Measurements from ENCODE around the gene MAFB.

Gene MAFB

DNA sequence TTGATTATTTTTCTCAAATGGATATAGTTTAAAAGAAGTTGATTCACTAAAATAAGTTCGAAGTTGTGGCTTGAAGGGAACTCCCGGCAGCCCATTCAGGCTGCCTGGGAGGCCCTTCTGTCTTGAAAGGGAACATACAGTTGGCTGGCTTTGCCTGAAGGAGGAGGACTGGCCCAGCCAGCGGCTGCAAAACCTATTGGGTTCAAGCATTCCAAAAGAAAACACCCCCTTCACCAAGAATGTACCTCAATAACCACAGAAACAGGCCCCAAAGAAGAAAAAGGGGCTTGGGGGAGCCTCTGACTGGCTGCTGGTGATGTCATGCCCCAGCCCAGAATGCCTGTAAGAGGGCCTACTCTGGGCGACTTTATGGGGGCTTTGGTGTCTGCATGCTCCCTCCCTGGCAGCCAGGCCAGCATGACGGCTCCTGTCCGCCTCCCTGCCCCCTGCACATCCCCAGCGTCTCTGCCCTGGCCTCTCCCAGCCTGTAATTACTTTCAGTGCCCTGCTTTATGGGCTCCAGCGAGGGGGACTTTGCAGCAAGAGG lies 36.5 kb downstream of the MAFB start:
- no peak for DNase-seq

DNA sequence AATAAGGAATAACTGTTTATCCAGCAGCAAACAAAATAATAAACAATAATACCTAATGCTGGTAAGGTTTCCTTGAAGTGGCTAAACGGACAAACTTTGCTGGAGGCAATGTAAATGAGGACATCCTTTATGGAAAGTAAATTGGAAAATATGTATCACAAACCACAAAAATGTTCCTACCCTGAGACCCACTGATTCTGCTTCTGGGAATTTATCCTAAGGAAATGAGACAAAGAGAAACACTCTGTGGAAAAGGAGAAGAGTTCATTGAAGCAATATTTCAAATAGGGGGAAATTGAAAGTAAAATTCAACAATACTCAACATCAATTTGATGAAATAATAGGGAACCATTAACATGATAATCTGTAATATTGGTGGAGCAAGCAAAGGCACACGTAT lies 37.9 kb downstream of the MAFB start:
- no peak for DNase-seq

DNA sequence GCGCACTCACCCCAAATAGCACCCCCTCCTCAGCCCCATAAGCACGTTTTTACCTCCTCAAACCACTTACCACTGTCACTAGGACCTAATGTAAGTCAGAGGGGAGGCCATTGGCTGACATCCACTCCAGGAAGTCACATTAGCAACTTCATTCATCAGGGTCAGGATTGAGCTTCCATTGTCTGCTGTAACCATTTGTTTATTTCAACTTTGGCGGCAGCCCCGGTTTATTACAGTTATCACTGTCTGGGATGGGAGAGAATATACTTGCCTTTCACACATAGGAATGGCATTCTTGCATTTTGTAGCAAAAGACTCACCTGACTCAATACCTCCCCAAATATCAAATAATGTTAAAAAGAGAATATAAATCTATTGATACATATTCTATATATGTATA lies 38.3 kb downstream of the MAFB start:
- no peak for DNase-seq

DNA sequence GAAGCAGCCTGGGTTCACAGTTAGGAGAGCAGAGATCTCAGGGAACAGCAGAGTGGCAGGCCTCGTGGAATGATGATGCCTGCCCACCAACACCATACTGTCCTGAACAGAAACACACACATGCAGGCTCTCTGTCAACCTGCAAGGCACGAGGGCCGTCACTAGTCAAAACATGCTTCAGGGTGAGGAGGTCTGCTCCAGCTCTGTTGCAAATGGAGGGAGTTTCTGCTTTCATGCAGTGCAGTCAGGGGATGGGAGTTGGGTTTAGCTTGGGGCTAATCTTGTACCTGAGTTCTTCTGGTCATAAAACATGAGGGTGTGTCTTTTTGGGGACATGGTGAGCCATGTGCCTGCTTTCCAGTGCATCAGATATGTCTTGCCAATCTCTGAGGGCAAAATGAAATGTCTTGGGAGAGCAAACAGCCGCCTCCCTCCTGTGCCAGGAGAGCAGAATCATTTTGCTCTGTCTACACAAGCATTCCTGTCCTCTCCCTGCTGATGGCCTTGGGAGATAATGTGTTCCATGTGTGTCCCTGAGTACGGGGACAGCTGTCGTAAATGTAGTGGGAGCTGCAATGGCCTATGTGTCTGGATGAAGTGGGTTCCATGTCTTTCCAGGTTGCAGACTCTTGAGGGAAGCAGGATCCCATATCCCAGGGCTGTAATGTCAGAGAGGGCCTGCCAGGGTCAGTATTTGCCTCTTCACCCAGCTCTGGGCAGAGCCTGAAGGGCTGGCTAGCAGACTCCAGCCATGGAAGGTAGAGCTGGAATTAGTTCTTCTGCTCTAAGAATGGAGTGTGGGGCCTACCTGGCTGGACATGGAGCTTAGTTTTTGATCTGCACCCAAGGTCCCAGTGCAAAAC lies 40.6 kb downstream of the MAFB start:
- no peak for DNase-seq

DNA sequence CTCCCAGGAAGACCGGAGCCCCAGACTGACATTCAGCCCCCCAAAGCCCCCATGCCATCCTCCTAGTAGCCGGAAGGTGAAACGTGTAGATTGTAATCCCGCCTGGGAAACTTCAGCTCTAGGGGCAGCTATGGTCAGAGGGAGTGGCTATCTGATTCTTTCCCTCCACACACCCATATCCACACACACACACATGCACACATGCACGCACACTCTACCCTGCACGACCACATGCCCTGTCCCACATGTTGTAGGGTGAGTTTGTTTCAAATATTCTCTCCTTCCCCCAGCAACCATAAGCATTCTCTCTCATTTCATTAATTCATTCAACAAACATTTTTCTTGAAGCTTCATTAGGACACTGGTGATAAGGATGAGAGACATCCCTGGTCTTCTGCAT lies 42.2 kb downstream of the MAFB start:
- DNase-seq: no peak

DNA sequence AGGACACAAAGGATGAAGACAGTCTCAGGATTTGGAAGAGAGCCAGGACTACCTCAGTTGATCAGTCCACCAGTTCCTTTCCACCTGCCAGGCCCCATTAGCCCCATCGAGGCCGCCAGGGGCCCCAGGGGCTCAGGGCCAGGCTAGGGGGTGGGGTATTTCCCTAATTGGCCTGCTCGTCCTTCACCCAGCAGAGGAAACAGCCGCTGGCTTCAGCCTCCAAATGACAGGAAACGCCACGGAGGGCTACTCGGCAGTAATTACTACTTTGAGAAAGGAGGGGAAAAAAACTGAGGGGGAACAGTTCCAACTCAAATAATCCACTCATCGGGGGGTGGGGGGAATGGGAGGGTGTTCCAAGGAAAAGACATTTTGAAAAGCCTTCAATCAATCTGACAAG lies 42.7 kb downstream of the MAFB start:
- DNase-seq: no peak

DNA sequence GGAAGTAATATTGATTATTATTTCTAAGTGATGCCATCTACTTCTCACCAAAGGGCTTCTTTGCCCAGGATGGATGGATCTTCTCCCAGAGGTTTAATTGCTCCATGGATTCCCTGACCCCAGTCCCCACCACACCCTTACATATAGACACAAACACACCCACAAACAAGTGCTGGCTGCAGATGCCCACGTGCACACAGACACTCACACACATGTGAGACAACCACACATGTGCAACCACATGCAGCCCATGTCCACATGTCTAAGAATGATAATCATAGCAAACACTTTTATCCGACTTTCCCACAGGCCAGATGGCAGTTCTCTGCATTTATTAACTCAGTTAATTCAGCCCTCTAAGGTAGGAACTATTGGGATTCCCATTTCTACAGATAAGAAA lies 44.2 kb downstream of the MAFB start:
- DNase-seq: no peak

DNA sequence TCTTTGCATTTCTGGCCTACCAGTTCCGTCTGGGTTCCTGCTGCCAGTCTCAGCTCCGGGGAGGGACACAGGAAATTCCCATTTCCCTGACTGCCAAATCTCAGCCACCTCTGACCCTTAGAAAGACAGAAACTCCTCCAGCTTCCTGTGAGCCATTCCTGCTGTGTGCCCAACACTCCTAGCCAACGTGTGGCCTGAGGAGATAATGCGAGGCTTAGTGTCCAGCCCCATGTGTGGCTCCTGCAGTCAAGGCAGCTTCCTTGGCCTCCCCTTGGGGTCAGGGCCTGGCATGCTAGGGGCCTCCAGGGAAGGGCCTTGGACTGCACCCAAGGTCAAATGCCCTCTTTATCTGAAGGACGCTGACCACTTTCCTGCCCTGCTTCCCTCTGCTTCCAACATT lies 45.1 kb downstream of the MAFB start:
- no peak for DNase-seq

DNA sequence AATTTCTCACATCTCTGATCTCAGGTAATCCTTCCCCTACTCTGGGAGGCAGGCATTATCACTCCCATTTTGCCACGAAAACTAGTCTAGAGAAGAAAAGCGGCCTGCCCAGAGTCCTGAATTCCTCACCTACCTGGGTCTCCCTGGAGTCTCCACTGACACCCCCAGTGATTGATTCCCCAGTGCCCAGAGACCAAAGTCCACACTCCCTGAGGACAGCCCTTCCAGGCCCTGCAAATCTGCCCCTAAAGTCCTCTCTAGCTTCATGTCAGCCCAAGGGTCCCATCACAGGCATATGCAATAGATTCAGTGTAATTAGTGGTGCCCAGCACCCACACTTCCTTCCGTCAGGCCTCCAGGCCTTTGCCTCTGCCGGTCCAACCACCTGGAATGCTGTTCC lies 47.2 kb downstream of the MAFB start:
- DNase-seq: no peak

DNA sequence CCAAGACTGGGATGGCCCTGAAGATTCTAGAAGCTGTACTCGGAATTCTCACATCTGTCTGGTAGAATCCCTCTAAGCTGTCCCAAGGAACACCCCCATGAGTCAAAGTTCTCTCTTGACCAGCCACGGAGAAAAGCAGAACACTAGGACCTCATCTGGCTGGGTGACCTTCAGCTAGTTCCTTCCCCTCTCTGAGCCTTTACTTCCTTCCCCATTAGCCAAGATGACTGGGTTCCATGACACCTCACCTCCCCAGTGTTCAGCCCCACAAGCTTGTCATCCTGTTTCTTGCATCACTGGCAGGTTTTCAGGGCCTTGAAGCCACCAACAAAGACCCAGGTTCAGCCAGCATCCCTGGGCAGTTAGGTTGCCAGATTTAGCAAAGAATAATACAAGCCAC lies 47.8 kb downstream of the MAFB start:
- no peak for DNase-seq

DNA sequence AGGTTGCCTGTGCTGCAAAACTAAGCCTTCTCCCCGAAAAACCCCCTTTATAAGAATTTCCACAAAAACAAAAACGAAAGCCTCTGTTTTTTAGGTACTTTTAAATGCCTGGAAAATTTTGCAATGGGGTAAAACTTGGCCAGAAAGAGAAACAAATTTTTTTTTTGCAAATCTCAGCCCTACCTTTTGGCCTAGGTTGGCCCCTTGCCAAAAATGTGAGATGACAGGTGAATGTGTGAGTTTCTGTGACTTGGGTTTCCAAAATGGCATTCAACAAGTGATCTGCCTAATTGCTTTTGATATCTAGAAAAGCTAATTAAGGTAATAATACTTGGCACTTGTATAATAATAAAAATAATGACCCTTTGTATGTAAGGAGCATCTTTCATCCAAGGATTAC lies 48.4 kb downstream of the MAFB start:
- no peak for DNase-seq

DNA sequence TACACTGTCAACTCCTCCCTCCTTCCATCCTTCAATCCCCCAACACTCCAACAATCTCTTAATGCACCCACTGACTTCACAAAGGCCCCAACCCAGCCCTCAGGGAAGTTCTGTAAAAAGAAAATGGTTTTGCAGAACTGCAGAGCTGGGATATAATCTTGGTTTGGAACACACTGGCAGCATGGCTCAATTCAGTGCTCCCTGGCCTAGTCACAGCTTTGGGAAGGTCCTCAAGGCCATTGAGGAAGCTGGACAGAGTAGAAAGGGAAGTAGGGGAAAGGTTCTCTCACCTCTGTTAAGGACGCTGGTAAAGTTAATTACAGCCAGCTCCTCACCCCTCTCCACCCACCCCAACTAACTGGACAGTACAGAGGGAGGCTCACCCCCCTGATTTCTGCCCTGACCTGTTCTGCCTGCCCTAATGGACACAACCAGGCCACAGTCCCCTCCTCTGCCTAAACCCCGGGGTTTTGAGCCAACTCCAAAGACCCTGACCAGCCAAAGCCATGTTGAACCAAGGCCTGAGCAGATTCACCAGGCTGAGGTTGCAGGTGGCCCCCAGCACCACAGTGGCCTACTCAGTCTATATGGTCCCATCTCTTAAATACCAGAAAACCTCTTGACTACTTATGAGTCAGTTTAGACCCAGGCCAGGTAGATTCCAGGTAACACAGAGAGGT lies 49.2 kb downstream of the MAFB start:
- no peak for DNase-seq

DNA sequence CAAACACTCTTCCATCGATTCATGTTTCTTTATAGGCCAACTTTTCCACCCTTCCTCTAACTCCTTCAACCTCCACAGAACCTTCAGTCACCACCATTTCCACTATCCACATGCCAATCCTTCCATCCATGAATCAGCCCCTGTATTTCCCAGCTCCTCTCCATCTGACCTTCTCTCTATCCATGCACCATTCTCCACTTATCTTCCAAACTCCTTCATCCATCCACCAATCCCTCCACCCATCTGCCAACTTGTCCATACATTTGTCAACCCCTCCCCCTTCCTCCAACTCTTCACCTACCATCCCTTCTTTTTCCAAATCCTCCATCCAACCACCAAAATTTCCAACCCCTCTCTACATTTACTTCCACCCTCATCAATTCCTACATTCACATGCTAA lies 49.9 kb downstream of the MAFB start:
- no peak for DNase-seq

DNA sequence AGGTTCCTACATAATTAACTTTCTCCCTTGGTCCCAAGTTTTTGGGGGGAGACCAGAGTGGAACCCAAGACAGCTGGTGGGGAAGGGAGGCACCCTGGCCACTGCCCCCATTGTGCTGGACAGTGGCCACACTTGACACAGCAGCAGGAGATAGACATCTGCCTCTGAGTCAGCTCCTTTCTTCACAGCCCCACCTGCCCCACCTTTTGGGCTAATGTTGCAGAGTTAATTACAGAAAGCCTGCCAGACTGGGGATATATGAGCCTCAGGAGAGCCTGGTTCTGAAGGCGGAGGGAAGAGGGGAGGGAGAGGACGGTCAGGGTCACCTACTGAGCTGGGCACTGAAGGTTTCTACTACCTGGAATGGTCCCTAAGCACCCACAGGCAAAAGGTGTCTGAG lies 50.6 kb downstream of the MAFB start:
- DNase-seq: no peak

DNA sequence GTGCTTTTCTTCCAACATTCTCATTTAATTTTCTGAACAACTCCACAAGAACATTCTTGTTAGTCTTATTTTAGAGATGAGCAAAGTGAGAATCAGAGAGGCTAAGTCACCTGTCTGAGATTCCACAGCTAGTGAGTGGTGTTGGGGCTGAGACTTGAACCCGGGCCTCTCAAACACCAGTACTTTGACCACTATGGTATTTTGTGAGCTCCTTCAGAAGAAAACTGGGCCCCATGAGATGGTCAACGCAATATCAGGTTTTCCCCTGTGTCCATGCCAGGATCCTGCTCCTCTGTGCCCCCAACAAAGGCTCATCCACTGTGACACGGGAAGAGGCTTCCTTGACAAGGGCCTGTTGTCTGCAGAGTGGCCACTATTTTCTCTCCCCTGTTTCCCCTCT lies 51.9 kb downstream of the MAFB start:
- no peak for DNase-seq

DNA sequence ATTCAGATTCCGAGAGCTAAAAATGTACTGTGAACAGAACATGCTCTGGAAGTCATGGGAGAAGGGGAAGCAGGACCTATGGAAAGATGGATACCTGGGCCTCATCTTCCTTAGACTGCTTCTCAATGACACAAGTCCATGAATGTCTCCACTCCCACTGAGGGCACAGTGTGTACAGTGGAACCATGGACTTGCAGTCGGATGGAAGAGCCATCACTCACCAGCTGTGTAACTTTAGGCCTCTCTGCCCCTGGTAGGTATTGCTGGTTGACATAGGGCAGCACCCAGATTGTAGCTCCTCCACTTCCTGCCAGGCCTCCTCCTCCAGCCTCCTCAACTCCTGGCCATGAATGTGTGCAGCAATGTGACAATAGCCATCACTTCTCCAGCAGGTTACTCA lies 52.5 kb downstream of the MAFB start:
- DNase-seq: no peak

DNA sequence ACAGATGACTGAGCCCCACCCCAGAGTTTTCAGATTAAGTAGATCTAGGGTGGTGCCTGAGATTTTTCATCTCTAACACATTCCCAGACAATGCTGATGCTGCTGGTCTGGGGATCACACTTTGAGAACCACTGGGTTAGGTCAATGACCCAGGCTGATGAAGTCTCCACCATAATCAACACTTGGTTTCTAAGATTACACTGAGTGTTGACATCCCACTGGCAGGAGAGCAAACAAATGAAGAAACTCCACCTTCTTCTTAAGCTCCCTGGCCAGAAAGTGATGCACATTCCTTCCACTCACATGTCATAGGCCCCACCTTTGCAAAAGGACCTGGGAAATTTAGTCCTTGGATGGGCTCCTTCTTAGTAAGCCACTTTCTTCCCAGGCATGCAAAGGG lies 53.1 kb downstream of the MAFB start:
- DNase-seq: no peak
